HG02571 (cell line): ENCODE measurements around the gene HLA-DOB.

Experiments used
- ATAC-seq: cut with Tn5 transposase; IDR thresholded peaks from one replicate; pipeline ENCODE4 v1.9.1; 2021; ENCODE audit warnings: mild to moderate bottlenecking, moderate library complexity; ENCODE audit not compliant: unreplicated experiment

HLA-DOB gene

DNA sequence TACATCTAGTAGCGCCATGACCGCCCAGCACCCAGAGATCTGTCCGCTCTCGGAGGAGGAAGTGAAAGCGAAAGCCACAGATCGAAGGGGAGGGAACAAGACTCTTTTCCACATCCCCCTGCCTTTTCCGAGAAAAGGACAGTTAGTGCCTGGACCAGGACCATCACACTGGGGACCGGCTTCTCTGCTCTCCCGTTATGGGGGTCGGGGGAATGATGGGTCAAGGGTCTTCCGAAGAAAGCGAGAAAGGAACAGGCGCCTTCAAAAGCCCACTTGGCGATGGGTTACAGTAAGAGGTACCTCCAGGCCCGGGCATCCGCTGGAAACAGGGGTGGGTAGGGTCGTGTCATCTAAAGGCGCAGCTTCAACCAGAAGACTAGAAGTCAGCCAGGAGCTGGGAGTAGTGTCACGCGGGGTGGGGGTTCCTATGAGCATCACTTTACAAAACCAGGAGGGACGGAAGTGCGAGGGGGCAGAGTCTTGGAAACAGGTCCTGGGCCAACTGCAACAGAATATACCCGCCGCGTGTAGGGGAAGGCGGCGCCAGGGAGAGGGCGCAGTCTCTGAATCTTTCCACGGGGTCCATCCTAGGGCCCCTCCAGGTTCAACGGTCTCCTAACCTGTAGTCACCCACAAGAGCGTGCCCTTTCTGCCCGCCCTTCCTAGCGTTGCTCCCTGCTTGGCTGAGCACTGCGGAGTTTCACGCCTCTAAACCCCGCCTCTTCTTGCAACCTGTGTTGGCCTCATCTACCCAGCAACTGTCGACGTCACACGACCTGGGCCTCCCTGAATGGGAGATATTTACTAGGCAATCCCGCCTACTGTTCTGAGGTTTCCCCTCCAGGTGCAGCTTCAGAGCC lies 27.4 kb upstream of the HLA-DOB start, which contains the start of gene PSMB8:
PSMB8 (minus strand) TSS at position 69 of the 860 bp plus-strand sequence; CDS start at position 18, 51 bp downstream.
- peak; percentile 77 for ATAC-seq

DNA sequence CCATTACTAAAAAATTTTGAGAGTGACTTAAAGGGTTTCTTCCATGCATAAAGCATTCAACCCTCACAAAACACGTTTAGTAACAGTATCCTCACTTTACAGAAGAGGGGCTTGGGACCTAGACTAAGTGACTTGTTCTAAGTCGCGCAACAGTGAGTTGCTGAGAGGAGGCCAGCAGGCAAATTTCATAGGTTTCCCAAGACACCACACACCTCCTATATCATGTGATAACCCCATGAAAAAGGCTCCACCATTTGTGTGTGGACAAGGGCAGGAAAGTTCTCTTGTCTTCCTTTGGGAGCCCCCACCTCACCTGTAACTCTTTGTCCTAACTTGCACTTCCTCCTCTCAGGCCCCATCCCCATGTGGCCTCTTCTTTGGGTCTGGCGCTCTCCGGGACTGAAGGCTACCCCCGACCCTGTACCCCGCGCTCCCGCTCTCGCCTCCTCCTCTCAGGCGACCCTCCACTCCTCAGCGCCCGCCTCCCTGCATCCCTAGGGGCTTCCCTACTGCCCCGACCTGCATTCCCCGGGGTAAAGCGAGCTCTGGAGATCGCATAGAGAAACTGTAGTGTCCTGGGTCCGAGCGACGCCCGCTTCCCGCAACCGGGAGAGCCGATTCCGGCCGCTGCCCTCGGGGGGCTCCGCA lies 26.7 kb upstream of the HLA-DOB start:
- ATAC-seq: no peak

DNA sequence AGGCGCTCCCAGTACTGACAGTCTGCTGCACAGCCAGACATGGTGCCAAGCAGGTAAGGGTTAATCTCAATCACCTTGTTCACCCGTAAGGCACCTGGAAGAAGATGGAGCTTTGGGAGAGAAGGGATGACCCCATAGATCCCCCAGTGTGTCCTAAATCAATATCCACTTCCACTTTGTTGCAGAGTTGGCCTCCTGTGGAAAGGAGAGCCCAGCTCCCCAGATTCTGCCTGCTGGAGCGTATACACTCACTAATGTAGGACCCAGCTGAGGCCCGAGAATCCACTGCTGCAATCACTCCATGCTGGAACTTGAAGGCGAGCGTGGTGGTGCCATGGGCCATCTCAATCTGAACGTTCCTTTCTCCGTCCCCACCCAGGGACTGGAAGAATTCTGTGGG lies 25.9 kb upstream of the HLA-DOB start:
- ATAC-seq: no peak

DNA sequence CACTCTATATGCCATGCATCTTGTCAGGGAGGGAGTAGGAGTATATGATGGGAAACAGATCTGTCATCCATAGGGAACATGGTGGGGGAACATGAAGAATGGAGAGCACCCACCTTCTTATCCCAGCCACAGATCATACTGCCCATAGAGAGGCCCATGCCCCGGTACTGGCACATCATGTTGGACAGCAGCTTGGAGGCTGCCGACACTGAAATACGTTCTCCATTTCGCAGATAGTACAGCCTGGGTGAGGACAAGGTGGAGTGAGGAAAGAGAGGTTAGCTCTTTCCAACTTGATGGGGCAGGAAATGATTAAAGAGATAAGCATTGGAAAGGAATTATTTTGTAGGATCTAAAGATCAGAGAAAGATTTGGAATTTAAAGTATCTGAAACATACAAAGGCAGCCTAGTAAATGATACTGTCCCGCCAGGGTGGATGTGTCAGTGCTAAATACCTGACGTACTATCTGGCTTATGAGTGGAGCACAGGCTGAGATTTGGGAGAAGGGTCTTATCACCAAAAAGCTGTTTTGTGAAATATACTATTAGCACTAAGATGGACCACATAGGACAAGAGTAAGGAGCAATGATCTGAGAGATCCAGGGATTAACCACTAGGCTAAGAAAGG lies 25.3 kb upstream of the HLA-DOB start:
- no peak for ATAC-seq

DNA sequence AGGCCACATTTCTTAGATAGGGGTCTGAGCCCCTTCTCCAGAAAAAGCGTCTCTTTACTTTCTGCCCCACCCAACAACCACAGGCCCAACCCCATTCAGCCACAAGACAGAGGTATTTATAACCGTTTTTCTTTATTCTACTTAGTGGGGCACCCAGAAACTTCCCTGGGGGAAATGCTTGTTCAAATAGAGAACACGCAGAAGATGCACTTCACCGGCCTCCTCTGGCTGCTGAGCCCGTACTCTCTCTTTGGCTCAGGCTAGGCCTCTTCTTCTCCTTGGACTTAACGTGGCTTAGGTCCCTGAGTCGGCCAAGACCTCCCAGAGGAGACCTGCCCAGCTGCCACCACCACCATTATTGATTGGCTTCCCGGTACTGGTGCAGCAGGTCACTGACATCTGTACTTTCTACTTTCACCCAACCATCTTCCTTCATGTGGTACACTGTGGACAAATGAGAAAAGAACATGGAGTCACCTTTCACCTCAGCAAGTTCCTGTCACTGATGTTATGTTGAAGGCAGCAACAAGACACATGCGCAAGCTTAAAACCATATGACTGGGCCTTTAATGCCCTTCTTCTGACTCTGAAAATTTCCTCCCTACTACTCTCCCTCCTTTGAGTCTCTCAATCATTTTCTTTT lies 23.9 kb upstream of the HLA-DOB start:
- no peak for ATAC-seq

DNA sequence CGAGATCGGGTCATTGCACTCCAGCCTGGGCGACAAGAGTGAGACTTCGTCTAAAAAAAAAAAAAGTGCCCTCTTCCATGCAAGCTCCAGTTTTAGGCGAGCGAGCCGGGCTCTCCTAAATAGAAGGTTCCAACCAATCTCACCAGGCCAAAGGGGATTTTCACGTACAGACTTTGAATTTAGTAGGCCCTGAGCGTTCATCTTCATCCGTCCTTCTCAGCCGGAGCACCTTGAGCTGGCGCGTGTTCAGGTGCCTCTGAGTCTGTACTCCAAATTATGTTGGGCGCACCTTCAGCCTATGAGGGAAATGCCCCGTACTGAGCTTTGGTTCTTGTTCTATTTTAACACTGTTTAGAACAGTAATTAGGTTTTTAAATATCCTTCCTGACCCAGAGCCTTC lies 22.6 kb upstream of the HLA-DOB start:
- no peak for ATAC-seq

DNA sequence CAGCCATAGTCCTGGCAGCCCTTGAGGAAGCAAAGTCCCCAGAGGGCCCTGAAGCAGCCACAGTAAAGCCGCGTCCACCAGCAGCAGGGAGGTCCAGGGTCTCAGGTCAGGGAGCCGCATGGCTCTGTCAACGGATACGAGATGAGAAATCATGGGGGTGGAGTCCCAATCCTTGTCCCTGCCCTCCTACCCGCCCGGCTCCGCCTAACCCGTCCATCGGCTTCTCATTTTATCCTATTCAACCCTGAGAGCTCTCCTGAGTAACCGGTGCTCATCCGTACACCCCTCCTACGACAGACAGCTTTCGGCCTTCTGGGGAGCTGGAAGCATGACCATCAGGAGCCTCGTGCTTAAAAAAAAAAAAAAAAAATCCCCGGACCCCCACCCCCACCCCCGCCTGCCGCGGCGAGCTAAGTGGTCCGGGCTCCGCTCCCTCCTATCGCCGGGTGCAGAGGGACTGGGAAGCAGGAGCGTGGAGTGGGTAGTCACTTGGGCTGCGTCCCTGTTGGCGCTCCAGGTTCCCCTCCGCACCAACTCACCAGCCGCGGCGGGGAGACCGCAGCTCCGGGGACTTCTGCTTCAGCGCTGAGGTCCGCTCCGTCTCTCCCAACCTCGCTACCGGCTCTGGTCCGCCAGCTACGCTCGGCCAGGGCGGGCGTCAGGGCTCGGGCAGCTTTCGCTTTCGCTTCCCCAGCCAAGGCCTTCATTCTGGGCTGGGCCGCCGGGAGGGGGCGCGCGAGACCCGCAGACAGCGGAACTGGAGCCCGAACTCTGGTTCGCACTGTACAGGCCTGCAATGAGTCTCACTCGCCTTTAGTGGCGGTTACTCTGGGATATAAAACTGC lies 21.5 kb upstream of the HLA-DOB start, which contains the start of gene TAP2:
TAP2 (minus strand) TSS at position 626 of the 845 bp plus-strand sequence; CDS start at position 120, 506 bp downstream.
- ATAC-seq: peak; percentile 65

DNA sequence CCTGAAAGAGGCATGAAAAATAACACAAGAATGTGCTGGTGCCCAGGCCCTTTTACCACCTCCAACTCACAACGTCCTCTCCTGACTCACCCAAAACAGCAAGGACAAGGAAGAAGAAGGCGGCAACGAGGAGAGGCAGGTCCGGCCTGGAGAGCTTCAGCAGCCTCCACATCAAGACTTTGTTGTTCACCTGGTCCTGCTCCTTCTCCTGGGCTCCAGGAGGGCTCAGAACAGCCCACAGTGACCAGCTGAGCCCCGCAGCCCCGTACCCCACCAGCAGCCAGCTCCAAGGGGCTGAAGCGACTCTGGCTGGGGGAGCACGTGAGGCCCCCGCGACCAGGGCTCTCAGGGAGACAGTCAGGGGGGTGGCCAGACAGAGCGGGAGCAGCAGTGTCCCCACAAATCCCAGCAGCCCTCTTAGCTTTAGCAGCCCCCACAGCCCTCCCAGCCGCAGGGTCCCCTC lies 20.9 kb upstream of the HLA-DOB start:
- ATAC-seq: no peak

DNA sequence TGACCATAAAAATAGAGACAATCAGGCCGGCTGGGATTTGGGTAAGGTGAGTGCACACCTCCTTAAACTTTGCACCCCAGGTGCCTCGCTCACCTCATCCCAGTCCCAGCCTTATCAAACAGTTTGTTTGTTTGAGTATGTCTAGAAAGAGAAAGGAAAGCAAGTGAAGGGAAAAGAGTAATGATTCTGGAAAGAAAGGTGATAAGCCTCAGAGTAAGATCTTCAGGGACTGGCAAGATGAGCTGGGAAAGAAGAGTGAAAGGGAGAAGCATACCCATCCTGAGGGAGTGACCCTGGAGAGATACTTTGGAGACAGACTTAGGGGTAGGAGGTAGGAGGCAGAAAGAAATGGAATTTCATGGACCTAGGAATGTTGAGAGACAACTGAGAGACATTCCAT lies 20.1 kb upstream of the HLA-DOB start:
- no peak for ATAC-seq

DNA sequence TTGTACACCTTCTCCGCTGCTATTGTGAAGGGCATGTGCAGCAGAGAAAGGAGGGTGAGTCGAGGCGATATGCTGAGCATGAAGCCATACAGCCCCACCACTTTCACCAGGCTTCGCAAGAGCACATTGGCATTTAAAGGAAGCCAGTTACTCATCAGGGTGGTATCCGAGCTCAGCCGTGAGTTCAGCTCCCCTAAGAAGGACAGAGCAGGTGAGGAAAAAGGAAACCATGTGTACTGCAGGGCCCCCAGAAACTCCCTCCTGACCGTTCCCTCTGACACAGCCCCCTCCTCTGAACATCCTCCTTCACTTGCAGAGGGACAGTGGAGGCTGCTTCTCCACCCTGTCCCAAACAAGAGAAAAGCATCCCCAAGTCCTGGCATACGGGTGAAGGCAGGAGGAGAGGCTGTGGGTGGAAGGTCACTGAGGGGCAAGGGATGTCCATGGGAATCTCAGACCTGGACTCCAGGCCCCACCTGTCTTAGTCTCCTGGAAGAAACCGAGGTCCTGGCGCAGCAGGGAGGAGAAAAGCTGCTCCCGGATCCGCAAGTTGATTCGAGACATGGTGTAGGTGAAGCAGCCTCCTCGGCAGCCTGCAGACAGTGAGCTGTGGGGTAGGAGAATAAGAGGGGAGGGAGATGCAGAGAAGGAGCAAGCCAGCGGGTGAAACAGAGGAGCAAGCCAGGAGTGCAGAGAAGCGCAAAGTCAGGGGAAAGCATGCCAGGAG lies 18.5 kb upstream of the HLA-DOB start:
- ATAC-seq: no peak

DNA sequence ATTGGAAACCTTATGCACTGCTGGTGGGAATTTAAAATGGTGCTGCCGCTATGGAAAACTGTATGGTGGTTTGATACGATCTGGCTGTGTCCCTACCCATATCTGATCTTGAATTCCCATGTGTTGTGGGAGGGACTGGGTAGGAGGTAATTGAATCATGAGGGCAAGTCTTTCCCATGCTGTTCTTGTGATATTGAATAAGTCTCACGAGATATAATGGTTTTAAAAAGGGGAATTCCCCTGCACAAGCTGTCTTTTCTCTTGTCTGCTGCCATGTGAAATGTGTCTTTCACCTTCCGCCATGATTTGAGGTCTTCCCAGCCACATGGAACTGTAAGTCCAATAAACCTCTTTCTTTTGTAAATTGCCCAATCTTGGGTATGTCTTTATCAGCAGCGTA lies 16.9 kb upstream of the HLA-DOB start:
- ATAC-seq: no peak

DNA sequence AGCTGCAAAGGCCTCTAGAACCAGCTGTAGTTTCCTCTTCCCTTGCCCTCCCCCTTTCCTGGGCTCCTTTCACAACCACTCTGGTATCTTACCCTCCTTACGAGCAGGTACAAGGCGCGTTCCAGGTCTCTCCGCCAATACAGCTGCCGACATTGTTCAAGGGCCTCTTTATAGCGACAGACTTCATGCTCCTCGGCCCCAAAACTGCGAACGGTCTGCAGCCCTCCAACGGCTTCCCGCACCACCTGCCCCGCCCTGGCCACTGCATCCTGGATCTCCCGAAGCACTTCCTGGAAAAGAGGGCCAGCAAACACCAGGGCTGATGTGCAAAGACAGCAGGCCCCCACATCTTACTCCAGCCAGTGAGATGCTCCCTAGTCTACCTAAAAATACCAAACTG lies 15.7 kb upstream of the HLA-DOB start:
- no peak for ATAC-seq

DNA sequence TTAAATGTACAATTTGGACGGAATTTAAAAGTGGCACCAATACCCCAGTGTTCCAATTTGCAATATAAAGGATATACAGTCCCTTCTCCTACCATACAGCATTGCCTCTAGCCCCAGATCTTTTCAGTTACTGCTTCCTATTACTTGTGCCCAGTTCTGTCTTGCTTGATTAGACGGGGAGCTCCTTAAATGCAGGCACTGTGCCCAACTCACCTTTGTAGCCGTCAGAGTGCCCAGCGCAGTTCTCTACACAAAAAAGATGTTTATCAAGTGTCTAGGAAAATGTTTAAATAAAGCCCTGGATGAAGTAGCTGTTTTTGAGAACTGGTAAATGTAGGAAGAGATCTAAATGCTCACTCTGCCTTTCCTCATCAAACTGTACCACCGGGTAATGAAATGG lies 14.1 kb upstream of the HLA-DOB start:
- ATAC-seq: no peak

DNA sequence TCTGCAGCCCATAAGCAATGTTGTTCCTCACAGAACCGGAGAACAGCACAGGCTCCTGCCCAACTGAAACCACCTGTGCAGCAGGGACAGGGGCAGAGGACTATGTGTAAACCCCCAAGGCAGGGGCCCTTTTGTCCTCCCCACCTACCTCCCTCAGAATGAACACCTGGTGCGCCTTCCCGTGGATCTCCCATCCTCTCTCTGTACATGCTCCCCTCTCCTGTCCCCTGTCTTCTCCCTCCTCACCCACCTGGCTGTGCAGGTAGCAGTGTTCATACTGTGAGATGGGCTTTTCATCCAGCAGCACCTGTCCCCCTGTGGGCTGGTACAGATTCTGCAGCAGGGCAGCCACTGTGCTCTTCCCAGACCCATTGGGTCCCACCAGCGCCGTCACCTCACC lies 13.2 kb upstream of the HLA-DOB start:
- no peak for ATAC-seq

DNA sequence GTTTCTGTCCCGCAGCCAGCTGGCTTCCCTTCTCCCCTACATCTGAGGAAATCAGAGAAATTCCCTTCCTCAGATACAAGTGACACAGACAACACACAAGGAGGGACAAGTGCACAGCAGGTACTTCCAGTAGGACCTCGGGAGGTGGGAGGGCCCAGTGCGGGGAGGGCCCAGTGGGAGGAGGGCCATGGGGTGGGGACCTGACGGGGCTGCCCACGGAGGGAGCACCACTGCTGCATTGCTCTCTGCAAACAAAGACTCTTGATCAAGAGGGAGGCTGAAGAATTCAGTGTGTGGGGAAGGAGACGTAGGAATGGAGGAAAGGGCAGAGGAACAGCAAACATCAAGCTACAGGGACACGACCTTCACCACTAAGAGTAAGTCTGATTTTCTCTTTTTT lies 12.7 kb upstream of the HLA-DOB start:
- ATAC-seq: no peak

DNA sequence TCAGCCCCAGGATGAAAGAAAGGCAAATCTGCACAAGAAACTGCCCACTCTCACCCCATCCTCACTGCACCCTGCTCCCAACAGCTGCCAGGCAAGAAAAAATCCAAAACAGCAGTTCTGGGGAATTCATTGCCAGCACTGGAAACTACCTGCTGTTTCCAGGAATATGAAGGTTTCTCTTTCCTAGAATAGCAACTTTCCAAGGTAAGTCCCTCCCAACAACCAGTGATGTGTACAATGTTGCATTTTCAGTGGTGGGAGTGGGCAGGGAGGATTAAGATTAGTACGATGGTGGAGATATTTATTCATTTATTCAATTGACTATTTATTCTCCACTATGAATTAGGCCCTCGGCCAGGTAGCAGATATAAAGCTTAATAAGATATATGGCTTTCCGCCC lies 10.2 kb upstream of the HLA-DOB start:
- no peak for ATAC-seq

DNA sequence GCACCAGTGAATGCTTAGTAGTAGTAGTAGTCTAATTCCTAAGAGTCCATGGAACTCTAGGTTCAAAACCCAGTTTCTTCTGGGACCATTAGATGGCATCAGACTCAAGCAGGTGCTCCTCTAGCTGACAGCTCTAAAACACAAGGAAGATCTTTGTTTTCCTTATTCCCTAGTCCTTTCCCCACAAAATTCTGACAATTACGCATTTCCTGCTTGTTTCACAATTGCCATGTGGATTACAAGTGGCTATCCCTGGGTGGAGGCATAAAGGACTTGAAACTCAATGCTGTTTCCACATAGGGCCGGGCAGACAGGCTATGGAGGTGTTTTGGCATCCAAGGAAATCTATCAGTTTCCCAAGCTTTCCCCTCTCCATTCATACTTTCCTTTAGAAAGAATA lies 9.2 kb upstream of the HLA-DOB start:
- ATAC-seq: no peak

DNA sequence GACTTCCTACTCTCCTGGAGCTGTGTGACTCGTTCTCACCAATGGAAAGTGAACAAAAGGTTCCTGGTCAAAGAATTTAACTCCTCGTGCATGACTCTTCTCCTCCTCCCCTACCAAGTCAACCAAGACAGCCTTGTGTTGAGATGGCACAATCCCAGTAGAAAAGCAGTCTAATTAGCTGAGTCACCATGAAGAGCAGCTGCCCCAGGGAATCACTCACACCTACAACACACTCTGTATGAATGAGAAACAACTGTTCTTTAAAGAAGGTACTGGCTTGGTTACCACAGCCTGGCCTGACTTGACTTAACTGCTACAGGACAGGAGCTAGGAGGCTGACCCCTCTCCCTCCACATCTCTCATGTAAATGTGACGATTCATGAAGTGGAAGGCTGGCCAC lies 2.9 kb upstream of the HLA-DOB start:
- ATAC-seq: no peak

DNA sequence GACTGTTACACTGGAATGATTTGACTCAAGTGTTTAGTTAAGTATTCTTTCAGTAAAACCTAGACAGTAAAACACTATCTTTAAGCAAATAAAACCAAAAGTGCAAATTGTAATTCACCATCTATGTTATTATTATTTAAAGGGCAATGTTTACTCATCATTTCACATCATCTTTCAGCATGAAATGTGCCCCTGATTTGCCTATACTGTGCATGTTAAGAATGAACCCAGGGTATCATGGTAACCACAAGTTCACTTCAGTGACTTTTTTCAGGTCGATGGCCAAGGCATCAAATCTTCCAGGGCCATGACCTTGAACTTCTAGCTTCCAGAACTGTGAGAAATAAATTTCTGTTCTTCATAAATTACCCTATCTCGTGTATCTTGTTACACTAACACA lies 2.1 kb upstream of the HLA-DOB start:
- no peak for ATAC-seq

DNA sequence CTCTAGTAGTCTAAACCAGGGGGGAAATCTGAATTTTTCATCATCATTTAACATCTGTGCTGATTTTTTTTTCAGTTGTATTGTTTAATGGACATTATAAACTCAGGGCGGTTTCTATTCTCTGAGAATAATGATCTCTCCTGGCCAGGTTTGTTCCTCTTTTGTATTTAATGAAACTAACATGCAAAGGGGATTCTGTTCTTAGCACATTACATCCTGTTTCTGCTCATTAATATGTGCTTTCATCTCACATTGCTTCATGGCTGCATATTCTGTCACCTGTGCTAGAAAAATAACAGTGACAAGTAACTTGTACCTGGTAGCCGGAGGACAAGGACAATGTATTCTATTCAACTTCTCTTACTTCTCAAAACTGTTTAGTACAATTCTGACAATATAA lies 806 bp downstream of the HLA-DOB start:
- ATAC-seq: no peak
